GM21381 (cell line): ENCODE measurements around the gene MTM1.

Experiments used
- ATAC-seq: cut with Tn5 transposase; IDR thresholded peaks from one replicate; pipeline ENCODE4 v1.9.1; 2021; ENCODE audit warnings: mild to moderate bottlenecking, moderate library complexity; ENCODE audit not compliant: unreplicated experiment

MTM1 gene

GRCh38 chrX:150548251-150548650 lies 20.2 kb upstream of the MTM1 start:
- ATAC-seq, result no peak

GRCh38 chrX:150548684-150549083 lies 19.7 kb upstream of the MTM1 start:
- no peak for ATAC-seq

- ATAC-seq, result no peak
These were observed 16.5 kb upstream of the MTM1 start for GRCh38 chrX:150551963-150552362.

GRCh38 chrX:150558424-150558823 lies 10.0 kb upstream of the MTM1 start:
- no peak for ATAC-seq

- no peak for ATAC-seq
These were observed 3.6 kb upstream of the MTM1 start for GRCh38 chrX:150564838-150565237.

GRCh38 chrX:150565551-150565950 lies 2.9 kb upstream of the MTM1 start:
- ATAC-seq, result no peak

- no peak for ATAC-seq
These were observed 1.7 kb upstream of the MTM1 start for GRCh38 chrX:150566734-150567182.

- no peak for ATAC-seq
These were observed 639 bp upstream of the MTM1 start for GRCh38 chrX:150567645-150568319.

GRCh38 chrX:150569155-150569477 lies 695 bp downstream of the MTM1 start:
- ATAC-seq, result peak; percentile 15

- ATAC-seq, result no peak
These were observed 2.1 kb downstream of the MTM1 start for GRCh38 chrX:150570512-150570911.

- no peak for ATAC-seq
These were observed 3.8 kb downstream of the MTM1 start for GRCh38 chrX:150572206-150572605.

- ATAC-seq, result no peak
These were observed 4.7 kb downstream of the MTM1 start for GRCh38 chrX:150573106-150573505.

GRCh38 chrX:150573702-150574101 lies 5.3 kb downstream of the MTM1 start:
- peak; percentile 39 for ATAC-seq

- peak; percentile 53 for ATAC-seq
These were observed 6.4 kb downstream of the MTM1 start for GRCh38 chrX:150574559-150575418.

GRCh38 chrX:150575419-150575814 lies 7.0 kb downstream of the MTM1 start:
- no peak for ATAC-seq

GRCh38 chrX:150577174-150577573 lies 8.8 kb downstream of the MTM1 start:
- no peak for ATAC-seq

- ATAC-seq, result no peak
These were observed 12.8 kb downstream of the MTM1 start for GRCh38 chrX:150581093-150581775.

GRCh38 chrX:150582338-150582948 lies 14.0 kb downstream of the MTM1 start:
- ATAC-seq, result no peak

- no peak for ATAC-seq
These were observed 19.4 kb downstream of the MTM1 start for GRCh38 chrX:150587585-150588503.

GRCh38 chrX:150594584-150594983 lies 26.2 kb downstream of the MTM1 start:
- ATAC-seq, result no peak
